ENCODE measurements around the gene INO80B.
"Not testable (repeated sequence)": the region's sequence is repeated elsewhere in the genome, so short reads cannot be mapped to it uniquely, and the experiment has no call there.

The INO80B gene

GRCh38 chr2:74420006-74420405 is 34.9 kb upstream of the INO80B start:
- H3K79me1 ChIP-seq (ENCODE audit: low read length) = no peaks in the 10 kb centered on the region
- H3K9ac ChIP-seq (ENCODE audit: low read length) = no peak overlapping the region
- no CpG with 5 or more reads among the region's 2 CpGs for WGBS (ENCODE audit: extremely low coverage, insufficient coverage, insufficient read length)

GRCh38 chr2:74420443-74421103 is 34.3 kb upstream of the INO80B start:
- H3K4me2 ChIP-seq (ENCODE audit: low read length); H4K12ac ChIP-seq (ENCODE audit: low read depth, low read length); H4K91ac ChIP-seq (ENCODE audit: low read depth, low read length); H3K4ac ChIP-seq (ENCODE audit: low read depth, low read length); H2AK5ac ChIP-seq (ENCODE audit: low read length); H3K4me3 ChIP-seq (ENCODE audit: low read depth, low read length); H4K8ac ChIP-seq (ENCODE audit: low read depth, low read length); H3K14ac ChIP-seq (ENCODE audit: low read length); H3K27ac ChIP-seq (ENCODE audit: low read depth, low read length); H2BK12ac ChIP-seq (ENCODE audit: low read length); H2BK5ac ChIP-seq (ENCODE audit: low read depth, low read length, poor library complexity); H3K18ac ChIP-seq (ENCODE audit: low read length); H3K36me3 ChIP-seq (ENCODE audit: control insufficient read depth in 1 of 2, insufficient read depth in 2 of 2, low read length in 2 of 2); H3K9me3 ChIP-seq (ENCODE audit: insufficient read depth, low read depth, low read length); H2AFZ ChIP-seq (ENCODE audit: insufficient read depth, low read length, poor library complexity); H3K4me1 ChIP-seq (ENCODE audit: control insufficient read depth in 1 of 2, insufficient read depth in 2 of 2, low read length in 2 of 2); H3K9ac ChIP-seq (ENCODE audit: low read length); H3K79me2 ChIP-seq (ENCODE audit: control insufficient read depth, insufficient read depth, low read length, poor library complexity); DNase-seq; H2BK120ac ChIP-seq (ENCODE audit: insufficient read depth, low read length, poor library complexity); H3K27me3 ChIP-seq (ENCODE audit: insufficient read depth, low read length); H3K79me1 ChIP-seq (ENCODE audit: low read length): not testable (repeated sequence)
- no CpG with 5 or more reads among the region's 19 CpGs for WGBS (ENCODE audit: extremely low coverage, insufficient coverage, insufficient read length)
- H3K23ac ChIP-seq (ENCODE audit: low read length) = peak overlapping the region; percentile 55

More at GRCh38 chr2:74420006-74420405, 34.9 kb upstream of the INO80B start:
- no peak overlapping the region for H3K4me2 ChIP-seq (ENCODE audit: low read length)
- H3K23ac ChIP-seq (ENCODE audit: low read length) = no peak overlapping the region
- no peaks in the 10 kb centered on the region for H3K9me3 ChIP-seq (ENCODE audit: insufficient read depth, low read depth, low read length)
- H3K4ac ChIP-seq (ENCODE audit: low read depth, low read length) = no peak overlapping the region
- H3K36me3 ChIP-seq (ENCODE audit: control insufficient read depth in 1 of 2, insufficient read depth in 2 of 2, low read length in 2 of 2) = peaks cover 0 to 2% of the 10 kb centered on the region in 2 experiments
- H3K4me1 ChIP-seq (ENCODE audit: control insufficient read depth in 1 of 2, insufficient read depth in 2 of 2, low read length in 2 of 2) = peaks cover 6 to 9% of the 10 kb centered on the region in 2 experiments
- no peak overlapping the region for H2BK5ac ChIP-seq (ENCODE audit: low read depth, low read length, poor library complexity)
- no peak overlapping the region for H3K4me3 ChIP-seq (ENCODE audit: low read depth, low read length)
- H4K91ac ChIP-seq (ENCODE audit: low read depth, low read length) = no peak overlapping the region
- H2BK120ac ChIP-seq (ENCODE audit: insufficient read depth, low read length, poor library complexity) = no peak overlapping the region
- no peak overlapping the region for H2AK5ac ChIP-seq (ENCODE audit: low read length)
- no peak overlapping the region for H3K27ac ChIP-seq (ENCODE audit: low read depth, low read length)
- H3K27me3 ChIP-seq (ENCODE audit: insufficient read depth, low read length) = no peaks in the 10 kb centered on the region
- H4K12ac ChIP-seq (ENCODE audit: low read depth, low read length) = no peak overlapping the region
- H2AFZ ChIP-seq (ENCODE audit: insufficient read depth, low read length, poor library complexity) = no peak overlapping the region
- no peak overlapping the region for H3K14ac ChIP-seq (ENCODE audit: low read length)
- peaks cover 2% of the 10 kb centered on the region for H3K79me2 ChIP-seq (ENCODE audit: control insufficient read depth, insufficient read depth, low read length, poor library complexity)
- no peak overlapping the region for H3K18ac ChIP-seq (ENCODE audit: low read length)
- H2BK12ac ChIP-seq (ENCODE audit: low read length) = no peak overlapping the region
- DNase-seq = no peak
- no peak overlapping the region for H4K8ac ChIP-seq (ENCODE audit: low read depth, low read length)

GRCh38 chr2:74421221-74421870 is 33.5 kb upstream of the INO80B start, which contains the start of the genes C2orf81 and WDR54:
Gene C2orf81, minus strand, starts transcription at chr2:74421619. Its CDS starts 59 bp downstream, at chr2:74421560.
Gene WDR54, plus strand, starts transcription at chr2:74421730. Its CDS starts 424 bp downstream, at chr2:74422154.
- Histone ChIP-seq H2AK5ac (ENCODE audit: low read length) (no peak within 1 kb of the TSS), H2BK120ac (ENCODE audit: insufficient read depth, low read length, poor library complexity) (no peak within 1 kb of the TSS), H4K91ac (ENCODE audit: low read depth, low read length) (peak within 1 kb of the TSS; percentile 7), H3K27me3 (ENCODE audit: insufficient read depth, low read length) (no peaks in the 10 kb centered on the region), H3K4me3 (ENCODE audit: low read depth, low read length) (peak within 1 kb of the TSS; percentile 64), H3K27ac (ENCODE audit: low read depth, low read length) (no peak within 1 kb of the TSS), H4K8ac (ENCODE audit: low read depth, low read length) (peak within 1 kb of the TSS; percentile 81), H3K9me3 (ENCODE audit: insufficient read depth, low read depth, low read length) (no peaks in the 10 kb centered on the region), H2AFZ (ENCODE audit: insufficient read depth, low read length, poor library complexity) (peak within 1 kb of the TSS; percentile 88), H4K12ac (ENCODE audit: low read depth, low read length) (peak within 1 kb of the TSS; percentile 14), H2BK5ac (ENCODE audit: low read depth, low read length, poor library complexity) (no peak within 1 kb of the TSS), H3K9ac (ENCODE audit: low read length) (no peak within 1 kb of the TSS), H3K79me1 (ENCODE audit: low read length) (no peaks in the 10 kb centered on the region), H3K36me3 (ENCODE audit: control insufficient read depth in 1 of 2, insufficient read depth in 2 of 2, low read length in 2 of 2) (peaks cover 12 to 15% of the 10 kb centered on the region in 2 experiments), H3K4me2 (ENCODE audit: low read length) (peak within 1 kb of the TSS; percentile 90), H3K4ac (ENCODE audit: low read depth, low read length) (no peak within 1 kb of the TSS), H3K4me1 (ENCODE audit: control insufficient read depth in 1 of 2, insufficient read depth in 2 of 2, low read length in 2 of 2) (peaks cover 6 to 9% of the 10 kb centered on the region in 2 experiments), H3K79me2 (ENCODE audit: control insufficient read depth, insufficient read depth, low read length, poor library complexity) (peaks cover 2% of the 10 kb centered on the region), H3K23ac (ENCODE audit: low read length) (peak within 1 kb of the TSS; percentile 55), H2BK12ac (ENCODE audit: low read length) (no peak within 1 kb of the TSS), H3K14ac (ENCODE audit: low read length) (no peak within 1 kb of the TSS), H3K18ac (ENCODE audit: low read length) (no peak within 1 kb of the TSS)
- WGBS (ENCODE audit: extremely low coverage, insufficient coverage, insufficient read length) = no CpG with 5 or more reads among the region's 57 CpGs
- DNase-seq = peak; percentile 84 to 93

- no peak overlapping the region for H2BK120ac ChIP-seq (ENCODE audit: insufficient read depth, low read length, poor library complexity)
- H4K91ac ChIP-seq (ENCODE audit: low read depth, low read length) = no peak overlapping the region
- no peak overlapping the region for H2AK5ac ChIP-seq (ENCODE audit: low read length)
- no peak overlapping the region for H4K8ac ChIP-seq (ENCODE audit: low read depth, low read length)
- no peaks in the 10 kb centered on the region for H3K27me3 ChIP-seq (ENCODE audit: insufficient read depth, low read length)
- peaks cover 28 to 37% of the 10 kb centered on the region in 2 experiments for H3K36me3 ChIP-seq (ENCODE audit: control insufficient read depth in 1 of 2, insufficient read depth in 2 of 2, low read length in 2 of 2)
- no peak overlapping the region for H3K18ac ChIP-seq (ENCODE audit: low read length)
- no peak overlapping the region for H3K4me3 ChIP-seq (ENCODE audit: low read depth, low read length)
- H2BK5ac ChIP-seq (ENCODE audit: low read depth, low read length, poor library complexity) = no peak overlapping the region
- no peak overlapping the region for H3K9ac ChIP-seq (ENCODE audit: low read length)
- no peak overlapping the region for H3K23ac ChIP-seq (ENCODE audit: low read length)
- H3K4me1 ChIP-seq (ENCODE audit: control insufficient read depth in 1 of 2, insufficient read depth in 2 of 2, low read length in 2 of 2) = peaks cover 6 to 9% of the 10 kb centered on the region in 2 experiments
- H3K27ac ChIP-seq (ENCODE audit: low read depth, low read length) = no peak overlapping the region
- H3K4me2 ChIP-seq (ENCODE audit: low read length) = no peak overlapping the region
- H3K4ac ChIP-seq (ENCODE audit: low read depth, low read length) = no peak overlapping the region
- peaks cover 2% of the 10 kb centered on the region for H3K79me2 ChIP-seq (ENCODE audit: control insufficient read depth, insufficient read depth, low read length, poor library complexity)
- no peak overlapping the region for H2BK12ac ChIP-seq (ENCODE audit: low read length)
- DNase-seq = no peak
- WGBS (ENCODE audit: extremely low coverage, insufficient coverage, insufficient read length) = no CpG with 5 or more reads among the region's 9 CpGs
- no peak overlapping the region for H4K12ac ChIP-seq (ENCODE audit: low read depth, low read length)
- no peaks in the 10 kb centered on the region for H3K9me3 ChIP-seq (ENCODE audit: insufficient read depth, low read depth, low read length)
- H3K79me1 ChIP-seq (ENCODE audit: low read length) = no peaks in the 10 kb centered on the region
- H2AFZ ChIP-seq (ENCODE audit: insufficient read depth, low read length, poor library complexity) = no peak overlapping the region
- no peak overlapping the region for H3K14ac ChIP-seq (ENCODE audit: low read length)
Observed at GRCh38 chr2:74423231-74424095, 31.4 kb upstream of the INO80B start.
